Nephron progenitor cell (in vitro differentiated cells): Measurements from ENCODE around the gene WDR38.
A peak's percentile ranks its signal among the peaks of the same experiment; 100 is the strongest.

Experiments
- DNase-seq: peaks from one replicate; pipeline ENCODE4 v3.0.0; 2021
- H3K27ac Mint-ChIP-seq: 2 replicates; pipeline ENCODE4 v1.8.0; 2021; ENCODE audit warnings: mild to moderate bottlenecking, moderate library complexity, mixed read lengths
- H3K27me3 Mint-ChIP-seq: 2 replicates; pipeline ENCODE4 v1.8.0; 2021; ENCODE audit warnings: mild to moderate bottlenecking, low read depth, mixed read lengths; ENCODE audit not compliant: poor library complexity
- H3K36me3 Mint-ChIP-seq: 2 replicates; pipeline ENCODE4 v1.8.0; 2021; ENCODE audit warnings: low read depth, mixed read lengths
- H3K4me1 Mint-ChIP-seq: 2 replicates; pipeline ENCODE4 v1.8.0; 2021; ENCODE audit warnings: mixed read lengths
- H3K4me3 Mint-ChIP-seq: 2 replicates; pipeline ENCODE4 v1.8.0; 2021; ENCODE audit warnings: mild to moderate bottlenecking, moderate library complexity, mixed read lengths
- H3K9me3 Mint-ChIP-seq: 2 replicates; pipeline ENCODE4 v1.8.0; 2021; ENCODE audit warnings: mild to moderate bottlenecking, moderate library complexity, mixed read lengths
- TF ChIP-seq, protein P1 (sequence below): fragments of 200-600 bp; sonication (generic); IDR thresholded peaks from 2 replicates; pipeline ENCODE4 v1.5.0; 2021; ENCODE audit warnings: antibody characterized with exemption

WDR38 gene

DNA sequence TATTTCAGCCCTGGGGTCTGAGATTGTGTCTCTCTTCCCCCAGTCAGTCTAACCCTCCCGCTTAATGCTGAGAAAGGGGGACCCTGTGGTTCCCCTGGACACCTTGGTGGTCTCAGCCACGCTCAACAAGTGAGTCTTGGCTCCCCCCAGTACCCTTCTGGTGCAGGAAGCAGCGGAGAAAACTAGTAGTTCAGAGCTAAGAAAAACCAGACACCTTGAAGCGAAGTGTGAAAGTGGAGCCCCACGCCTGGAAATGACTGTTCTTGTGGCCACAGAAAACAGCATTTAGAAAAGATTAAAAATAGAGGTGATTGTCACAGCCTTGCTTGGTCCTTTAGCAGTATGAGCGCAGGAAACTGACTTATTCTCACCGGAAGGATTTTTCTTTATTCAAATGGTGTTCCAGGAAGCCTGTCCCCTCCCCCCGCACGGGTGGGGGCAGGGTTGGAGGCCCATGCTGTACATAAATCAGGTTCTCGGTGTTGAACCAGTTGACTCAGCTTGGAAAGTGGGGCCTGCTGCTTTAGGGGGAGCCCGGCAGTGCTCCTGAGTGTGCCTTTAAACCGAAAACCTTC, 16.8 kb downstream of the WDR38 start:
- Mint-ChIP-seq H3K4me1 (peaks cover 54% of the 10 kb centered on the region), H3K27me3 (peaks cover 3% of the 10 kb centered on the region), H3K27ac (peak overlapping the region; percentile 79), H3K36me3 (peaks cover 23% of the 10 kb centered on the region), H3K4me3 (peak overlapping the region; percentile 93), H3K9me3 (no peaks in the 10 kb centered on the region)
- TF ChIP-seq, protein P1, sequence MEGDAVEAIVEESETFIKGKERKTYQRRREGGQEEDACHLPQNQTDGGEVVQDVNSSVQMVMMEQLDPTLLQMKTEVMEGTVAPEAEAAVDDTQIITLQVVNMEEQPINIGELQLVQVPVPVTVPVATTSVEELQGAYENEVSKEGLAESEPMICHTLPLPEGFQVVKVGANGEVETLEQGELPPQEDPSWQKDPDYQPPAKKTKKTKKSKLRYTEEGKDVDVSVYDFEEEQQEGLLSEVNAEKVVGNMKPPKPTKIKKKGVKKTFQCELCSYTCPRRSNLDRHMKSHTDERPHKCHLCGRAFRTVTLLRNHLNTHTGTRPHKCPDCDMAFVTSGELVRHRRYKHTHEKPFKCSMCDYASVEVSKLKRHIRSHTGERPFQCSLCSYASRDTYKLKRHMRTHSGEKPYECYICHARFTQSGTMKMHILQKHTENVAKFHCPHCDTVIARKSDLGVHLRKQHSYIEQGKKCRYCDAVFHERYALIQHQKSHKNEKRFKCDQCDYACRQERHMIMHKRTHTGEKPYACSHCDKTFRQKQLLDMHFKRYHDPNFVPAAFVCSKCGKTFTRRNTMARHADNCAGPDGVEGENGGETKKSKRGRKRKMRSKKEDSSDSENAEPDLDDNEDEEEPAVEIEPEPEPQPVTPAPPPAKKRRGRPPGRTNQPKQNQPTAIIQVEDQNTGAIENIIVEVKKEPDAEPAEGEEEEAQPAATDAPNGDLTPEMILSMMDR = no peak
- peak; percentile 49 for DNase-seq

DNA sequence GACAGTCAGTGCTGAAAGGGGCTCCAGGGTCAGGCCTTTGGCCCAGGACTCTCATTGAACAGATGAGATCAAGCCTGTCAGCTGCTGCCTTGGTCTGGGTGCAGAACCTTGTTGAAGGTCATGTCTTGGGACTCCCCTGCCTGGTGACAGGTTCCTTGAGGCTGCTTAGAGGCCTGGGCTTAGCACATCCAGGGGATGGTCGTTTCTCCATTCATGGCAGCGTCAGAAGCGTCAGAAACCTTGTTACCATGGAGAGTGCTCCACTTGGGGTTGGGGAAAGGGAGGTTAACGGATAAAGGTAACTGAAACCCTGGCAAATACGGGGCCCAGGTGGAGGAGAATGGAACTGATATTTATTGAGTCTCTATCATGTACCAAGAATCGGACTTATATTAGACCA, 17.5 kb downstream of the WDR38 start:
- H3K36me3 Mint-ChIP-seq = peaks cover 29% of the 10 kb centered on the region
- H3K4me3 Mint-ChIP-seq = peak overlapping the region; percentile 93
- DNase-seq = no peak
- no peaks in the 10 kb centered on the region for H3K9me3 Mint-ChIP-seq
- no peaks in the 10 kb centered on the region for H3K27me3 Mint-ChIP-seq
- H3K4me1 Mint-ChIP-seq = peaks cover 54% of the 10 kb centered on the region
- H3K27ac Mint-ChIP-seq = peak overlapping the region; percentile 83
- TF ChIP-seq, protein P1 = no peak

DNA sequence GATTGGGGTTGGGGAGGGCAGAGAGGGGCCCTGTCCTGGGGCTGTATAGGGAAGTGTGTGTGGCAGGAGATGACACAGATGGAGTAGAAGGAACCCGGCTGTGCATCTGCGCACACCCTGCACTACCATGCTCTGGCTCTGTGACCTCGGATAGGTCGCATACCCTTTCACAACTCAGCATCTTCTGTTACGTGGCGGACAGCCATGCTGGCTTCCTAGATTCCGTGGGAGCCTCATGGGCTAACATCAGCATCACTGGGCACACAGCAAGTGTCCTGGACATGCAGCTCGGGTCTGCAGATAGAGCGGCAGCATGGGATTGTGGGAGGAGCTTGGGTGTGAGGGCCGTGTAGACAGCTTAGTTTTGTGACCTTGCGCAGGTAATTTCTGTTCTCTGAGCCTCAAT, 17.9 kb downstream of the WDR38 start:
- TF ChIP-seq, protein P1 = no peak
- Mint-ChIP-seq H3K4me3 (peak overlapping the region; percentile 93), H3K36me3 (peaks cover 31% of the 10 kb centered on the region), H3K27me3 (no peaks in the 10 kb centered on the region), H3K4me1 (peaks cover 54% of the 10 kb centered on the region), H3K27ac (peak overlapping the region; percentile 83), H3K9me3 (no peaks in the 10 kb centered on the region)
- no peak for DNase-seq

DNA sequence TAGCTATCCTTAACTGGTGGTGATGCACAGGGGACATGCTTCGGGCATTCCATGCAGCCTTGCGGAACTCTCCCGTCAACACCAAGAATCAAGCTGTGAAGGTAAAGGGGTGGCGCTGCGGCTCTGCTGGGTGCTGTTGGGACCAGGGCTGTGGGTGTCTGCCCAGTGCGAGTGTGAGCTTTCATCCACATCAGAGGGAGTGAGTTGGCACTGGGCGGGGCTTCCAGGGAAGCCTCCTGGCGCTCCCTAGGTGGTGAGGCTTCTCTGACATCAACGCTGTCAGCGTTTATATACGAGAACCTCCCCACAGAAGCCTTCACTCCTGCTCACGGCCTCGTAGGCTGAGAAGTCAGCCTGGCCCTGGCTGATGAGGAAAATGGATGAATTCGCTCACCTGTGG, 20.4 kb downstream of the WDR38 start:
- peak overlapping the region; percentile 55 for H3K27ac Mint-ChIP-seq
- DNase-seq = no peak
- no peaks in the 10 kb centered on the region for H3K27me3 Mint-ChIP-seq
- H3K9me3 Mint-ChIP-seq = no peaks in the 10 kb centered on the region
- H3K4me3 Mint-ChIP-seq = no peak overlapping the region
- peaks cover 48% of the 10 kb centered on the region for H3K36me3 Mint-ChIP-seq
- TF ChIP-seq, protein P1 = no peak
- peaks cover 32% of the 10 kb centered on the region for H3K4me1 Mint-ChIP-seq

DNA sequence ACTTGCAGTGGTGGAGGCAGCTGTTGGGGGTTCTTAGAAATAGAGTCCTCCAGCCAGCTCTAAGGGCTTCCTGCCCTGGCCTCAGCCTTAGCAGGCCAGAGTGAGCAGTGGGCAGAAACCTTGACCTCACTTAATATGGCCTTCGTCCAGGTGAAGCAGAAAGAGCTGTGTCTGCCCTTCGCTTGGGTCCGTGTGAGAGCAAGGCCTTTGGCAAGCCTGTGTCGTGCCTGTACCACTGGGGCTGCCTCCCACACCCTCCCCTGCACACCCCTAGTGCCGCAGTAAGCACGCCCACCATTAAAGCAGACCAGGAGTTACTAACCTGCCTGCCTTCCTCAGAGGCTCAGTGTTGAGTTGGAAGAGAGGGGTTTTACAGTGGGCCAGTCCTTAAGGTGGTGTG, 22.2 kb downstream of the WDR38 start:
- H3K27ac Mint-ChIP-seq = no peak overlapping the region
- TF ChIP-seq, protein P1 = no peak
- H3K36me3 Mint-ChIP-seq = peaks cover 48% of the 10 kb centered on the region
- H3K4me3 Mint-ChIP-seq = no peak overlapping the region
- H3K4me1 Mint-ChIP-seq = peaks cover 24% of the 10 kb centered on the region
- H3K27me3 Mint-ChIP-seq = no peaks in the 10 kb centered on the region
- no peak for DNase-seq
- no peaks in the 10 kb centered on the region for H3K9me3 Mint-ChIP-seq
